Ascending aorta (tissue), 2 donors: ENCODE results near the gene HYAL4. TPM values are rescaled to one million over a fixed set of nuclear protein-coding genes. Genes with fewer than 3 reads are reported as not detected.
"Not testable (repeated sequence)": the region's sequence is repeated elsewhere in the genome, so short reads cannot be mapped to it uniquely, and the experiment has no call there.

Experiments used
- DNase-seq, 2 donors: peaks; one replicate each; pipeline ENCODE4 v3.0.0-alpha.2; 2019; ENCODE audit warnings: low spot score in 2 of 2
- H3K27ac ChIP-seq, 2 donors: fragments of 200-600 bp; sonication (generic); one replicate each; pipeline ENCODE4 v1.5.1; 2016 to 2017; ENCODE audit warnings: mild to moderate bottlenecking in 1 of 2
- H3K27me3 ChIP-seq: fragments of 200-600 bp; sonication (generic); one replicate; pipeline ENCODE4 v1.5.1; 2017
- H3K36me3 ChIP-seq, 2 donors: fragments of 200-600 bp; sonication (generic); one replicate each; pipeline ENCODE4 v1.5.1; 2016
- H3K4me1 ChIP-seq, 2 donors: fragments of 200-600 bp; sonication (generic); one replicate each; pipeline ENCODE4 v1.5.1; 2016 to 2017; ENCODE audit warnings: mild to moderate bottlenecking in 1 of 2
- H3K4me3 ChIP-seq, 2 donors: fragments of 200-600 bp; sonication (generic); one replicate each; pipeline ENCODE4 v1.5.1; 2016 to 2017; ENCODE audit warnings: mild to moderate bottlenecking in 1 of 2
- H3K9me3 ChIP-seq, 2 donors: fragments of 200-600 bp; sonication (generic); one replicate each; pipeline ENCODE4 v1.5.1; 2016
- CTCF ChIP-seq, 3 experiments: fragments of 200-600 bp in 2 of 3; fragments of 450-650 bp in 1 of 3; sonication (generic) in 2 of 3; IDR thresholded peaks; one replicate each; pipeline ENCODE4 v1.5.1; 2016 to 2019; ENCODE audit warnings: antibody characterized with exemption in 3 of 3, mild to moderate bottlenecking in 1 of 3, moderate library complexity in 1 of 3
- intact Hi-C: fragments of 100-400 bp; cut with DNase I; formaldehyde crosslinking; loops from one replicate; pipeline ENCODE4 v1.15.1; 2023
- total RNA-seq: library from RNA; depleted of rRNA; stranded (reverse); fragments of >200 nt; gene quantifications from one replicate; pipeline ENCODE4 v1.1.0, GENCODE V29; 2016

HYAL4 gene
- total RNA-seq, 1 donor from 2014 or later: not detected

GRCh38 chr7:123802249-123802648 is 42.7 kb upstream of the HYAL4 start:
- intact Hi-C loops: no loop called here
- DNase-seq: no peak
- Histone ChIP-seq H3K27ac (no peak overlapping the region), H3K27me3 (no peaks in the 10 kb centered on the region), H3K36me3 (no peaks in the 10 kb centered on the region), H3K4me3 (no peak overlapping the region), H3K4me1 (no peaks in the 10 kb centered on the region), H3K9me3 (no peaks in the 10 kb centered on the region)
- TF ChIP-seq CTCF (IDR thresholded peaks at IDR 0.05): no peak

- Histone ChIP-seq H3K27me3 (no peaks in the 10 kb centered on the region), H3K36me3 (no peaks in the 10 kb centered on the region), H3K4me1 (no peaks in the 10 kb centered on the region), H3K9me3 (no peaks in the 10 kb centered on the region), H3K4me3 (no peak overlapping the region), H3K27ac (no peak overlapping the region)
- no peak for TF ChIP-seq CTCF (IDR thresholded peaks at IDR 0.05)
- intact Hi-C loops: no loop called here
- DNase-seq: no peak
Observed at GRCh38 chr7:123805287-123805686, 39.7 kb upstream of the HYAL4 start.

DNA sequence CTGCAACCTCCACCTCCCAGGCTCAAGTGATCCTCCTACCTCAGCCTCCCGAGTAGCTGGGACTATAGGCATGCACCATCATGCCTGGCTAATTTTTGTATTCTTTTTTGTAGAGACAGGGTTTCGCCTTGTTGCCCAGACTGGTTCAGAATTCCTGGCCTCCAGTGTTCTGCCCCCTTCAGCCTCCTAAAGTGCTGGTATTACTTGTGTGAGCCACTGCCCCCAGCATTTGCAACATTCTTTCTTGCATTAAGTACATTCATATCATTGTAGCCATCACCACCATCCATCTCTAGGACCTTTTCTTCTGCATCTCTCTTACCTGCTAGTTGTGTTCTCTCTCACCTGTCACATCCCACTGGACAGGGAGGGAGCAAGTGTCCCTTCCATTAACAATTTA is 35.5 kb upstream of the HYAL4 start:
- no peaks in the 10 kb centered on the region for H3K9me3 ChIP-seq
- intact Hi-C loops: no loop called here
- no peak for DNase-seq
- H3K27ac ChIP-seq: no peak overlapping the region
- no peaks in the 10 kb centered on the region for H3K4me1 ChIP-seq
- H3K27me3 ChIP-seq: no peaks in the 10 kb centered on the region
- no peak overlapping the region for H3K4me3 ChIP-seq
- H3K36me3 ChIP-seq: no peaks in the 10 kb centered on the region
- no peak for TF ChIP-seq CTCF (IDR thresholded peaks at IDR 0.05)

GRCh38 chr7:123811056-123811455 is 33.9 kb upstream of the HYAL4 start:
- DNase-seq: no peak
- Histone ChIP-seq H3K27ac (no peak overlapping the region), H3K27me3 (no peaks in the 10 kb centered on the region), H3K4me1 (no peaks in the 10 kb centered on the region), H3K4me3 (no peak overlapping the region), H3K36me3 (no peaks in the 10 kb centered on the region), H3K9me3 (no peaks in the 10 kb centered on the region)
- no peak for TF ChIP-seq CTCF (IDR thresholded peaks at IDR 0.05)
- intact Hi-C loops: no loop called here

DNA sequence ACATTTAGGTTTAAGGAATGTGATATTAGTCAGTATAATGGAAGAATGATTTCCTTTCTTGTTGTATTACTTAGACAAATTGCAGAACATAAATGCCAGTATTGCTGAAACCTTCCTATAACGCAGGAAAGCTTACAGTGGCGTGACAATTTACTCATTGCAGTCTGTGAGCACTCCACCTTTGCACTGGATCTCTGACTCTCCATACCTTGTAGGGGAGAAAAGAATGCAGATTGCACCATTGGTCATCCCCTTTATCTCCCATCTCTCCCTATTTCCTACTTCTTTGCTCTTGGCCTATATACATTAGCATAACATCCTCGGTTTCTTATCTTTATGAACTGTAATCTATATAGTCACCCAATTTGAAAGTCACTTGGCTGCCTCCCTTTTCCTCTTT is 28.1 kb upstream of the HYAL4 start:
- Histone ChIP-seq H3K4me1 (no peaks in the 10 kb centered on the region), H3K27ac (no peak overlapping the region), H3K9me3 (no peaks in the 10 kb centered on the region), H3K27me3 (no peaks in the 10 kb centered on the region), H3K4me3 (no peak overlapping the region), H3K36me3 (no peaks in the 10 kb centered on the region)
- TF ChIP-seq CTCF (IDR thresholded peaks at IDR 0.05): no peak
- no peak for DNase-seq
- intact Hi-C loops: no loop called here

DNA sequence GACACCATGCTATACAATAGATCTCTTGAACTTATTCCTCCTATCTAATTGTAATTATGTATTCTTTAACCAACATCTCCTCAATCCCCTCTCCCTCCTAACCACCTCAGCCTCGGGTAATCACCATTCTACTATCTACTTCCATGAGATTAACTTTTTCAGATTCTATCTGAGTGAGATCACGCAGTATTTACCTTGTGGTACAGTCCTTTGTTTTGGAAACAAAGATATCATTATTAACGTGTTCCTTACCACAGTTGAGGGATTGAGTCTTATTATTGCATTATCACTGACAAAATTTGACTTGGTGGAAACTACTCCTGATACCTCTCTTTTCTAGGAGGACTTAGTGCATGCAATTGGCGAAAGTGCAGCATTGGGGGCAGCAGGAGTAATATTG is 26.0 kb upstream of the HYAL4 start:
- no peak for DNase-seq
- no peaks in the 10 kb centered on the region for H3K9me3 ChIP-seq
- TF ChIP-seq CTCF (IDR thresholded peaks at IDR 0.05): no peak
- intact Hi-C loops: no loop called here
- H3K4me1 ChIP-seq: no peaks in the 10 kb centered on the region
- no peaks in the 10 kb centered on the region for H3K36me3 ChIP-seq
- no peak overlapping the region for H3K4me3 ChIP-seq
- no peak overlapping the region for H3K27ac ChIP-seq
- H3K27me3 ChIP-seq: no peaks in the 10 kb centered on the region

DNA sequence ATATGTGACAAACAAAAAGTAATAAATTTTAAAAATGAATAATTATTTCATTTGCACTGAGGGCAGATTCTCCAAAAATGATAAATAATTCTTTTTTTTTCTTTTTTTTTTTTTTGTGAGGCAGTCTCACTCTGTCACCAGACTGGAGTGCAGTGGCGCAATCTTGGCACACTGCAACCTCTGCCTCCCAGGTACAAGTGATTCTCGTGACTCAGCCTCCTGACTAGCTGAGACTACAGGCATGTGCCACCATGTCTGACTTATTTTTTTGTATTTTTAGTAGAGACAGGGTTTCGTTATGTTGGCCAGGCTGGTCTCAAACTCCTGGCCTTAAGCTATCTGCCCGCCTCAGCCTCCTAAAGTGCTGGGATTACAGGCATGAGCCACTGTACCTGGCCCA is 25.2 kb upstream of the HYAL4 start:
- H3K27me3 ChIP-seq, H3K4me1 ChIP-seq, H3K27ac ChIP-seq, H3K9me3 ChIP-seq, intact Hi-C loops, H3K4me3 ChIP-seq, H3K36me3 ChIP-seq, DNase-seq: not testable (repeated sequence)
